Mesenchymal stem cell (in vitro differentiated cells and primary cell): ENCODE data around the gene TMUB1.

Experiments
- DNase-seq: peaks from one replicate; pipeline ENCODE4 v3.0.0-alpha.2; 2013
- H2AFZ ChIP-seq: one replicate; pipeline ENCODE4 v1.6.1; 2013; ENCODE audit warnings: low read depth, mild to moderate bottlenecking, control low read depth, inconsistent platforms, low read length, moderate library complexity
- H2AK5ac ChIP-seq: 2 replicates; pipeline ENCODE4 v1.6.1; 2013; ENCODE audit warnings: low read length, moderate library complexity, mild to moderate bottlenecking, inconsistent platforms; ENCODE audit not compliant: severe bottlenecking
- H2BK120ac ChIP-seq: one replicate; pipeline ENCODE4 v1.6.1; 2013; ENCODE audit warnings: low read depth, mild to moderate bottlenecking, inconsistent platforms, low read length, moderate library complexity
- H2BK12ac ChIP-seq, 2 experiments: one replicate each; pipeline ENCODE4 v1.6.1; 2013; ENCODE audit warnings: inconsistent platforms in 2 of 2, low read length in 2 of 2, mild to moderate bottlenecking in 2 of 2, moderate library complexity in 2 of 2, control low read depth in 1 of 2
- H2BK15ac ChIP-seq: one replicate; pipeline ENCODE4 v1.6.1; 2013; ENCODE audit warnings: mild to moderate bottlenecking, low read depth, inconsistent platforms; ENCODE audit not compliant: poor library complexity, severe bottlenecking
- H2BK5ac ChIP-seq: 2 replicates; pipeline ENCODE4 v1.6.1; 2013; ENCODE audit warnings: low read depth, mild to moderate bottlenecking, low read length, control low read depth, inconsistent platforms; ENCODE audit not compliant: poor library complexity, severe bottlenecking
- H3K14ac ChIP-seq, 2 experiments: one replicate each; pipeline ENCODE4 v1.6.1; 2013; ENCODE audit warnings: inconsistent platforms in 2 of 2, low read length in 2 of 2, control low read depth in 1 of 2, mild to moderate bottlenecking in 1 of 2, moderate library complexity in 1 of 2
- H3K18ac ChIP-seq, 2 experiments: one replicate each; pipeline ENCODE4 v1.6.1; 2013; ENCODE audit warnings: inconsistent platforms in 2 of 2, low read length in 2 of 2, control low read depth in 1 of 2, low read depth in 1 of 2, mild to moderate bottlenecking in 1 of 2
- H3K23ac ChIP-seq, 2 experiments: one replicate each; pipeline ENCODE4 v1.6.1; 2013; ENCODE audit warnings: inconsistent platforms in 2 of 2, low read length in 2 of 2, mild to moderate bottlenecking in 2 of 2, moderate library complexity in 2 of 2, control low read depth in 1 of 2
- H3K27ac ChIP-seq: 2 replicates; pipeline ENCODE4 v1.5.1; 2013; ENCODE audit warnings: mild to moderate bottlenecking, moderate library complexity, low read length, control low read depth, inconsistent platforms; ENCODE audit not compliant: poor library complexity, severe bottlenecking
- H3K27me3 ChIP-seq, 2 experiments: 2 replicates each; pipeline versions ENCODE4 v1.6.1 to v1.7.0; 2013; ENCODE audit warnings: low read length in 2 of 2, mild to moderate bottlenecking in 2 of 2, moderate library complexity in 2 of 2, control low read depth in 1 of 2, inconsistent platforms in 1 of 2; ENCODE audit not compliant: control insufficient read depth in 1 of 2, insufficient read depth in 1 of 2
- H3K36me3 ChIP-seq, 2 experiments: 2 replicates each; pipeline versions ENCODE4 v1.6.1 to v1.7.0; 2013; ENCODE audit warnings: low read length in 2 of 2, control low read depth in 1 of 2, inconsistent platforms in 1 of 2, low read depth in 1 of 2, mild to moderate bottlenecking in 1 of 2; ENCODE audit not compliant: insufficient read depth in 2 of 2, control insufficient read depth in 1 of 2
- H3K4ac ChIP-seq, 2 experiments: one replicate each; pipeline ENCODE4 v1.6.1; 2013; ENCODE audit warnings: inconsistent platforms in 2 of 2, low read length in 2 of 2, mild to moderate bottlenecking in 2 of 2, moderate library complexity in 2 of 2, control low read depth in 1 of 2, low read depth in 1 of 2
- H3K4me1 ChIP-seq: 2 replicates; pipeline ENCODE4 v1.6.1; 2013; ENCODE audit warnings: low read depth, low read length, control low read depth; ENCODE audit not compliant: control insufficient read depth, insufficient read depth
- H3K4me2 ChIP-seq: 2 replicates; pipeline ENCODE4 v1.6.1; 2013; ENCODE audit warnings: low read length, mild to moderate bottlenecking, inconsistent platforms; ENCODE audit not compliant: poor library complexity, severe bottlenecking
- H3K4me3 ChIP-seq, 2 experiments: 2 replicates each; pipeline versions ENCODE4 v1.5.1 to v1.7.0; 2013; ENCODE audit warnings: low read length in 2 of 2, mild to moderate bottlenecking in 2 of 2, control low read depth in 1 of 2, low read depth in 1 of 2; ENCODE audit not compliant: insufficient read depth in 1 of 2
- H3K79me1 ChIP-seq: replicated peaks from 2 replicates; pipeline ENCODE4 v1.6.1; 2013; ENCODE audit warnings: mild to moderate bottlenecking, control low read depth, low read length, inconsistent platforms; ENCODE audit not compliant: poor library complexity, severe bottlenecking
- H3K9ac ChIP-seq: 2 replicates; pipeline ENCODE4 v1.7.0; 2013; ENCODE audit warnings: mild to moderate bottlenecking, low read length, moderate library complexity
- H3K9me3 ChIP-seq: 2 replicates; pipeline ENCODE4 v1.7.0; 2013; ENCODE audit warnings: mild to moderate bottlenecking, low read length; ENCODE audit not compliant: control insufficient read depth
- H4K8ac ChIP-seq: one replicate; pipeline ENCODE4 v1.6.1; 2013; ENCODE audit warnings: inconsistent platforms, mild to moderate bottlenecking, low read length, moderate library complexity
- H4K91ac ChIP-seq: one replicate; pipeline ENCODE4 v1.6.1; 2013; ENCODE audit warnings: mild to moderate bottlenecking, low read length, inconsistent platforms
- WGBS: methylation state at CpG from one replicate; pipeline ENCODE4 v1.1.7; 2013; ENCODE audit warnings: mixed read lengths; 5-methylcytosine and 5-hydroxymethylcytosine counted together

Gene TMUB1

GRCh38 chr7:151057506-151057988, 25.7 kb downstream of the TMUB1 start, which contains the start of gene CDK5:
CDK5 (minus strand) TSS chr7:151057897; CDS start chr7:151057848, 49 bp downstream.
- peaks cover 20 to 35% of the 10 kb centered on the region in 2 experiments for H3K36me3 ChIP-seq
- H3K9me3 ChIP-seq = no peaks in the 10 kb centered on the region
- peak within 1 kb of the TSS; percentile 95 for H3K27ac ChIP-seq
- H3K4me1 ChIP-seq = peaks cover 36% of the 10 kb centered on the region
- H2BK12ac ChIP-seq = peak within 1 kb of the TSS in 1 of 2 experiments; percentile 81
- peak within 1 kb of the TSS in 1 of 2 experiments; percentile 66 for H3K23ac ChIP-seq
- peak within 1 kb of the TSS; percentile 90 for H3K9ac ChIP-seq
- peak within 1 kb of the TSS; percentile 78 for H3K4me2 ChIP-seq
- H2BK15ac ChIP-seq = peak within 1 kb of the TSS; percentile 19
- no peaks in the 10 kb centered on the region for H3K27me3 ChIP-seq
- peak within 1 kb of the TSS; percentile 96 for H2BK120ac ChIP-seq
- peaks cover 15% of the 10 kb centered on the region for H3K79me1 ChIP-seq
- peak within 1 kb of the TSS; percentile 67 for H2AFZ ChIP-seq
- 1% methylated on average over 30 of the region's 30 CpGs for WGBS
- peak within 1 kb of the TSS; percentile 63 to 96 for H3K4me3 ChIP-seq
- H3K14ac ChIP-seq = peak within 1 kb of the TSS in 1 of 2 experiments; percentile 0
- DNase-seq = no peak
- peak within 1 kb of the TSS; percentile 48 for H4K91ac ChIP-seq
- peak within 1 kb of the TSS; percentile 89 to 97 for H3K4ac ChIP-seq
- peak within 1 kb of the TSS; percentile 82 for H2BK5ac ChIP-seq
- peak within 1 kb of the TSS; percentile 96 for H4K8ac ChIP-seq
- peak within 1 kb of the TSS; percentile 87 for H2AK5ac ChIP-seq
- H3K18ac ChIP-seq = peak within 1 kb of the TSS; percentile 93 to 94

GRCh38 chr7:151056666-151057505, 26.4 kb downstream of the TMUB1 start:
- no peak overlapping the region for H2BK12ac ChIP-seq
- WGBS = 39% methylated on average over 26 of the region's 29 CpGs

GRCh38 chr7:151056283-151056665, 27.0 kb downstream of the TMUB1 start:
- H3K18ac ChIP-seq = no peak overlapping the region
- H3K79me1 ChIP-seq = peaks cover 15% of the 10 kb centered on the region
- H3K4me3 ChIP-seq = no peak overlapping the region
- no peak overlapping the region for H2AK5ac ChIP-seq
- no peak overlapping the region for H3K4ac ChIP-seq
- H4K91ac ChIP-seq = no peak overlapping the region
- no peak overlapping the region for H3K4me2 ChIP-seq
- no peak overlapping the region for H2BK5ac ChIP-seq
- DNase-seq = no peak
- H3K23ac ChIP-seq = no peak overlapping the region
- H2AFZ ChIP-seq = no peak overlapping the region
- no peak overlapping the region for H2BK120ac ChIP-seq
- no peaks in the 10 kb centered on the region for H3K9me3 ChIP-seq
- no peak overlapping the region for H4K8ac ChIP-seq
- peaks cover 19 to 41% of the 10 kb centered on the region in 2 experiments for H3K36me3 ChIP-seq
- H2BK12ac ChIP-seq = no peak overlapping the region
- H2BK15ac ChIP-seq = no peak overlapping the region
- H3K27ac ChIP-seq = no peak overlapping the region
- 83% methylated on average over 5 of the region's 6 CpGs for WGBS
- H3K4me1 ChIP-seq = peaks cover 28% of the 10 kb centered on the region
- no peaks in the 10 kb centered on the region for H3K27me3 ChIP-seq
- no peak overlapping the region for H3K9ac ChIP-seq
- no peak overlapping the region for H3K14ac ChIP-seq

More at GRCh38 chr7:151056666-151057505, 26.4 kb downstream of the TMUB1 start:
- Histone ChIP-seq H3K18ac (no peak overlapping the region), H2BK5ac (no peak overlapping the region), H2BK120ac (no peak overlapping the region), H3K9me3 (no peaks in the 10 kb centered on the region), H3K4ac (no peak overlapping the region), H3K9ac (peak overlapping the region; percentile 90), H3K79me1 (peaks cover 15% of the 10 kb centered on the region), H3K27ac (no peak overlapping the region), H4K91ac (no peak overlapping the region), H2BK15ac (no peak overlapping the region), H4K8ac (peak overlapping the region; percentile 15), H3K4me1 (peaks cover 32% of the 10 kb centered on the region), H3K36me3 (peaks cover 20 to 40% of the 10 kb centered on the region in 2 experiments), H2AK5ac (no peak overlapping the region), H3K14ac (no peak overlapping the region), H3K27me3 (no peaks in the 10 kb centered on the region), H3K4me3 (peak overlapping the region; percentile 63 to 96), H3K4me2 (peak overlapping the region; percentile 78), H2AFZ (no peak overlapping the region), H3K23ac (peak overlapping the region in 1 of 2 experiments; percentile 66)
- no peak for DNase-seq

GRCh38 chr7:151053751-151054150, 29.5 kb downstream of the TMUB1 start:
- H3K9ac ChIP-seq = no peak overlapping the region
- H3K14ac ChIP-seq = no peak overlapping the region
- no peak overlapping the region for H3K23ac ChIP-seq
- no peak overlapping the region for H2AK5ac ChIP-seq
- H2BK12ac ChIP-seq = no peak overlapping the region
- H3K36me3 ChIP-seq = peaks cover 19 to 41% of the 10 kb centered on the region in 2 experiments
- peaks cover 22% of the 10 kb centered on the region for H3K4me1 ChIP-seq
- no peak overlapping the region for H4K8ac ChIP-seq
- H3K4ac ChIP-seq = no peak overlapping the region
- no peak overlapping the region for H3K27ac ChIP-seq
- H3K4me3 ChIP-seq = no peak overlapping the region
- no peaks in the 10 kb centered on the region for H3K9me3 ChIP-seq
- no peak overlapping the region for H4K91ac ChIP-seq
- no peak overlapping the region for H2BK5ac ChIP-seq
- H3K27me3 ChIP-seq = peaks cover 8 to 16% of the 10 kb centered on the region in 2 experiments
- H2AFZ ChIP-seq = no peak overlapping the region
- no peak overlapping the region for H2BK120ac ChIP-seq
- no peak overlapping the region for H3K4me2 ChIP-seq
- H2BK15ac ChIP-seq = no peak overlapping the region
- H3K79me1 ChIP-seq = peaks cover 15% of the 10 kb centered on the region
- DNase-seq = no peak
- WGBS = 97% methylated on average over 8 of the region's 8 CpGs
- H3K18ac ChIP-seq = no peak overlapping the region
